MG63 (cell line): Measurements from ENCODE around the gene PP2D1. TPM values are rescaled to one million over a fixed set of nuclear protein-coding genes. Genes with fewer than 3 reads are reported as not detected.

ENCODE experiments used
- DNase-seq: peaks from one replicate; pipeline ENCODE4 v3.0.0-alpha.2; 2020
- H3K27me3 ChIP-seq: fragments of 250-450 bp; sonication (Bioruptor Pico); 2 replicates; pipeline ENCODE4 v1.5.1; 2020; ENCODE audit warnings: mild to moderate bottlenecking, moderate library complexity
- H3K36me3 ChIP-seq: fragments of 250-450 bp; sonication (Bioruptor Pico); 2 replicates; pipeline ENCODE4 v1.5.1; 2020; ENCODE audit warnings: mild to moderate bottlenecking, moderate library complexity
- H3K4me3 ChIP-seq: fragments of 250-450 bp; sonication (Bioruptor Pico); 2 replicates; pipeline ENCODE4 v1.5.1; 2020; ENCODE audit warnings: mild to moderate bottlenecking, moderate library complexity
- H3K9me3 ChIP-seq: fragments of 250-450 bp; sonication (Bioruptor Pico); 2 replicates; pipeline ENCODE4 v1.5.1; 2020; ENCODE audit warnings: mild to moderate bottlenecking, moderate library complexity
- total RNA-seq: library from RNA; depleted of rRNA; stranded (reverse); fragments of >200 nt; shearing (Covaris generic); gene quantifications from 2 replicates; pipeline ENCODE4 v1.2.3, GENCODE V29; 2014; ENCODE audit warnings: low replicate concordance; rRNA removed

PP2D1 gene
- total RNA-seq, 1 experiment from 2014 or later, result not detected

DNA sequence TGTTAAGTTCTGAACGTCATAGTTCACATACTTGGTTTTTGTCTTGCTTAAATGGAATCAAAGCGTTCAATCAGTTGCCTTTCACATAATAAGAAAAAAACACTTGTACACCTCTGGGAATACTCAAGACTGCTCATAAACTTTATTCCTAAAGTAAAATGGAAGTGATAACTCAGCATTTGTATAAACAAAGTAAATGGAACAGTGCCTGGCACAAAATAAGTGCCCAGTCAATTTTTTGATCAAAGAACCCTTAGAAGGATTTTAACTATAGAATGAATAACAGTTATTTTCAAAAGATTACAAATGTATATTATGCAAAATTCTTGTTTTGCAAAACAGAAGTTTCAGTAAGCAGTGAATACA lies 63.9 kb downstream of the PP2D1 start:
- Histone ChIP-seq H3K36me3 (peaks cover 10% of the 10 kb centered on the region; the same call in 1 of the 2 replicates), H3K9me3 (no peaks in the 10 kb centered on the region), H3K4me3 (peak overlapping the region; percentile 86), H3K27me3 (no peaks in the 10 kb centered on the region)
- no peak for DNase-seq

DNA sequence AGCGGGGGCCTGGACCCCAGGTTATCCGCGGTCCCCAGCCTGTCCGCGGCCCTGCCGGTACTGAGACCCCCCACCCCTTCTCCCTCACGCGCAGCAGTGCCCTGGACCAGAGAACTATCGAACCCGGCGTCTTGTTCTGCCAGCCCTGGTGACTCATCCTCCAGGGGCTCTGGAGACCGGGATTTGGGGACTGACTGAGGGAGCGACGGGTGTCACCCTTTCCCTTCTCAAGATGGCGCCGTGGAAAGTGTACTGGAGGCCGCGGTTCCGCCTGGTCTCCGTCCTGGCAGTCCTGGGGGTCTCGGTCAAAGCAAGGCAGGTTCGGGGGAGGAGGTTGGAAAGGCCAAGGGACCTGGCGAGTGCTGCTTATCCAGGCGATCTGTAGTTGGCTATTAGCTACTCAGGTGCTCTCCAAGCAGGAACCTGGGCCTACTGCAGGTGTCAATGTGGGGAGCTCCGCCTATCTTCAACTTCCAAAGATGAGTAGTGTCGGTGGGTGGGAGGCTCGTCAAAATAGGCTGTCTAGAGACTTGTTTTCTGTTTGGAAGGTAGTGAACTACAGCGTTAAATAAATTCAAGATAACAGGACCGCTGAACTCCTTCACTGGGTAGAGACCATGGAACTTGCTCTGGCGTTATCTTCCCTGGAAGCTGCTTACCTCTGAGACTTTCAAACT lies 64.4 kb downstream of the PP2D1 start:
- peaks cover 10% of the 10 kb centered on the region; the same call in 1 of the 2 replicates for H3K36me3 ChIP-seq
- no peaks in the 10 kb centered on the region for H3K27me3 ChIP-seq
- peak overlapping the region; percentile 86 for H3K4me3 ChIP-seq
- DNase-seq, result peak; percentile 48
- no peaks in the 10 kb centered on the region for H3K9me3 ChIP-seq

DNA sequence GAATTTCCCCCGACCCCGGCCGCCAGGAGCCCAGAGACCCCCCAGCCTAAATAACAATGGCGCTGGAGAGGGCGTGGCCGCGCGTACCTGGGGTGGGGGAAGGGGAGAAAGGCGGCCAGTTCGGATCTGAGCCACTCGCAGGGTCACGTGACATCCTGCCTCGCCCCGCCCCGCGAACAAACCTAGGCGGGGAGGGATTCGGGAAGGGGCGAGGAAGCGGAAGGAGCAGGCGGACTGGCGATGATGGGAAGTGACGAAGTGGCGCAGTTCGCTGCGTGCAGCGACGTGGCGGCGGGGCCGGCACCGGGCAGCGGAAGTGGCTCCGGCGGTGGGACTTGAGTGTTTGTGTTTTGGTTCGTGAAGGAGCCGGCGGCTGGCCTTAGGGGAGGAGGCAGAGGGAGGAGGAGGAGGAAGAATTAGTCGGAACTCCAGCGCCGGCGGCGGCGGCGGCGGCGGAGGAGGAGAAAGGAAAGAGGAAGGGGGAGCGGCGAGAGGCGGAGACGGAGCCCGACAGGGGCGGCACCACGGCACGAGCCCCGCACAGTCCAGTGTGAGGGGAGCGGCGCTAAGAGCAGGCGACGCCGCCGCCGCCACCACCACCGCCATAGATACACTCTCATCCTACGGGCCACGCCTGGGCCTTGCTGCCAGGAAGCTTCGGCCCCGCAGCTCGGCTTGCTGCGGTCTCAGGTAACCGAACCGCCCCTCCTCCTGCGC lies 65.1 kb downstream of the PP2D1 start, which contains the start of gene RAB5A:
RAB5A (plus strand) TSS at position 266 of the 717 bp plus-strand sequence. CDS start 3,802 bp downstream, outside the sequence.
- Histone ChIP-seq H3K36me3 (peaks cover 10% of the 10 kb centered on the region; the same call in 1 of the 2 replicates), H3K27me3 (no peaks in the 10 kb centered on the region), H3K9me3 (no peaks in the 10 kb centered on the region), H3K4me3 (peak within 1 kb of the TSS; percentile 86)
- DNase-seq, result peak; percentile 94

DNA sequence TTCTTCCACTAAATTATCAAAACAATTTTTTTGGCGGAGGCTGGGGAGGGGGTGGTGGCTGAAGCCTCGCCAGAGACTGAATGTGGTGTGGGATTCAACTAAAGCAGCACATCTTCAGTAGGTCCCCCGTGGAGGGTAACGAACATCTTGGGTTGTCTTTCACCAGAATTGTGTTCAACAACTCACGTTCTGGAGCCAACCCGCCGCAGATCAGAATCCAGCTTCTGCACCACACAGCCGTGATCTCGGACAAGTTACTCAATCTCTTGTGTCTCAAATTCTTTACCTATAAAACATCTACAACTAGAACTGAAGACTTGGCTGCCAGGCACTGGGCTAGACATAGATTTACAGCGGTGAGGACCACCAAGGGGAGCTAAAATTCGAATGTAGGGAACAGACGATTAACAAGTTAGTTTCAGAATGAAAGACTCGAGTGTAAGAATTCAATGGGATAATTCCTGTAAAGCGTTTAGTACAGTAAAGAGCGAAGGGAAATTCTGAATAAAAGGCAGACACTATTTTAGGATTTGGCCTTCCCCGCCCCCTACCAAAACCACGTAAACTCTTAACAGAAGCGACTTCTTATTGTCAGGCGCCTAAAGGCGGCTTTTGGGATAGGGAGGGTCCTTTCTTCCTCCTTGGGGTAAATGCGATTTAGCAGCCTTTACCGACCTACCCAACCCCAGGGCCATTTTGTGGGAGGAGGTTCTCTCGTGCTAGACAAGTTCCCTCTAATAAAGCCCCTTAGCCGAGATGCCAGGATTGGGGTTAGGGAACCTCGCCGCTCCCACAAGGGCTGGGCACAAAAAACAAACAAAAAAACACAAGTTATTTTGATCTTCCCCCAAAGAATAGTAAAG lies 65.9 kb downstream of the PP2D1 start:
- DNase-seq, result no peak
- peaks cover 6% of the 10 kb centered on the region; the same call in 1 of the 2 replicates for H3K36me3 ChIP-seq
- no peaks in the 10 kb centered on the region for H3K9me3 ChIP-seq
- H3K4me3 ChIP-seq, result peak overlapping the region; percentile 86
- H3K27me3 ChIP-seq, result no peaks in the 10 kb centered on the region

DNA sequence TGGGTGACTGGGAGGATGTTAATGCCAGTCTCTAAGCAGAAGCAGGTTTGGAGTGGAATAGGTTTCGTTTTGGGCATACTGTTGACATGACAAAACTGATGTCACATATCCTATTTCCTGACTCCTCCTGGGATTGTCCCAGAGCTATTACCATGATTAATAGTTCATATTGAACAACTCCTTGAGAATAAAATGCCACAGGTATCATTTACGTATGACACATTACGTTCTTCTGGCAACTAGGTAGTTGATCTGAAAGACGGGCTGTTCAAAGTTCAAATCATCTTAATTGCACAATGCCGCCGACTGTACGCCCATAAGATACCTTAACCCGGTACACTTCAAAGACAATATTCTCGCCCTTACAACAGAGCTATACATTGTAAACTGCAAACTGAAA lies 66.5 kb downstream of the PP2D1 start:
- Histone ChIP-seq H3K27me3 (no peaks in the 10 kb centered on the region), H3K9me3 (no peaks in the 10 kb centered on the region), H3K4me3 (peak overlapping the region; percentile 86), H3K36me3 (peaks cover 3% of the 10 kb centered on the region; the same call in 1 of the 2 replicates)
- DNase-seq, result no peak

DNA sequence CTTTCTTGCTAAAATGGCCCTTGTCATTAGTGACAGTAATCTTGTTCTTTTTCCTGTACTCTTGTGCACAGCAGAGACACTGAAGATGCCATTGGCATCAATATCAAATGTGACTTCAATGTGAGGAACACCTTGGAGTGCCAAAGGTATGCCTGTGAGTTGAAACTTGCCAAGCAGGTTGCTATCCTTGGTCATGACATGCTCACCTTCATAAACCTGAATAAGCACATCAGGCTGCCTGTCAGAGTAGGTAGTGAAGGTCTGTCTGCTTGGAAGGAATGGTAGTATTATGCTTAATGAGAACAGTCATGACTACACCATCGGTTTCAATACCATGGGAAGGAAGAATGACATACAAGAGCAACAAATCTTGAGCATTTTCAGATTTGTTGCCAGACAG lies 71.4 kb downstream of the PP2D1 start:
- DNase-seq, result no peak
- no peaks in the 10 kb centered on the region for H3K36me3 ChIP-seq
- no peaks in the 10 kb centered on the region for H3K27me3 ChIP-seq
- no peaks in the 10 kb centered on the region for H3K9me3 ChIP-seq
- H3K4me3 ChIP-seq, result no peak overlapping the region

DNA sequence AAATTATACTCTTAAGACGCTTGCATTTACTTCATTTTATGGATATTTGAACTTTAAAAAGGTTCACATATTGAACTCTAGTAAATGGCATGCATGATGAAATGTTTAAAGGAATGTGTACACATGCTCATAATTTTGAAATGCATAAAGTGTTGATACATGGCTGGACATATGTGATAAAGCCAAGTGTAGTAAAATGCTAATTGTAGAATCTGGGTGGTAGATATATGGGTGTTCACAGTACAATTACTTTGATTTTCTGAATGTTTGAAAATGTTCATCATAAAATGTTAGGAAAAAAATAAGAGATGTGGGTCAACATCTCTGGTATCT lies 73.8 kb downstream of the PP2D1 start:
- H3K9me3 ChIP-seq, result no peaks in the 10 kb centered on the region
- no peaks in the 10 kb centered on the region for H3K27me3 ChIP-seq
- no peaks in the 10 kb centered on the region for H3K36me3 ChIP-seq
- no peak overlapping the region for H3K4me3 ChIP-seq
- no peak for DNase-seq

DNA sequence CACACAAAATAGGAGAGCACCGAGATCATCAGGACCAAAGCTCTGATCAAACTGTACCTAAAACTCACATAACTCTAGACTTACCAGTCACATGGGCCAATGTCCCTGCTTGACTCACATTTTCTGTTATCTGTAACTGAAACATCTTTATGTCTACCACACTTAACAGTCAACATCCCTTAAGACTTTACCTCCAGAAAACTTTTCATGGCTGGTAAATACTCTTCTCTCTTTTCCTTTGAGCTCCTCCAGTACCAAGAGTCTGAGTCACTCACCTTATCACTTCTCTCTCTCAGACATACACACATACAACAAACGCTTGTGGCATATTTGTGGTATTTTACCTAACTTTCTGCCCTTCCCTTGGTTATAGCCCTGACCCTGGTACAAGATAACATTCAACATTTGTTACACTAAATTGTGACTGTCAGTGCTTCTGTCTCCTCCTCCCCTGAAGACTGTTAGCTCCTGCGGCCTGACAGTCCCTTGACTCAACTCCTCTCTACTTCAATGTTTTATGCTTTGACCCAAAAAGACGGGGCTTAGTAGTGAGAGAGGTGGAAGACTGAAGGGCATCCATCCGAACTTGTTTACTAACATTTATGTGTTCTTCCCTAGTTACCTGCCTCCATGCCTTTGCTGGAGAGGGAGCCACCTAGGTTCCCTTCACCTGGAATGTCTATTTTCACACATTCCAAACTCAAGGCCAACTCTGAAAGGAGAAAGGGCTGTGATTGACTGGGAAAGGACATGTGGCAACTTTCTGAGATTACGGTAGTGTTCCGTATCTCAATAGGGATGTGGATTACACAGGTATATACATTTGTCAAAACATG lies 74.4 kb downstream of the PP2D1 start:
- Histone ChIP-seq H3K9me3 (no peaks in the 10 kb centered on the region), H3K36me3 (no peaks in the 10 kb centered on the region), H3K27me3 (no peaks in the 10 kb centered on the region), H3K4me3 (no peak overlapping the region)
- DNase-seq, result no peak

Other genes with a start within 250 kb of the PP2D1 start
- not detected in 2 replicates for gene EFHB, start 78.0 kb downstream of the PP2D1 start, total RNA-seq
- 22.1 and 38.1 TPM in 2 replicates for gene RAB5A, start 65.2 kb downstream of the PP2D1 start, total RNA-seq
- 5.6 and 10.8 TPM in 2 replicates for gene KAT2B, start 28.2 kb upstream of the PP2D1 start, total RNA-seq
- 4.4 and 10.6 TPM in 2 replicates for gene SGO1, start 173.9 kb upstream of the PP2D1 start, total RNA-seq